DMS53 treated with DMSO at 0.1 percent for 48 hours (cell line): ENCODE results near the gene NCR2.

ENCODE experiments used
- DNase-seq: peaks from one replicate; lab custom pipeline; 2025; ENCODE audit not compliant: unreplicated experiment; lab: John Stamatoyannopoulos, UW

The NCR2 gene

GRCh38 chr6:41396335-41396734 is 60.9 kb downstream of the NCR2 start:
- no peak for DNase-seq

GRCh38 chr6:41399424-41399823 is 64.0 kb downstream of the NCR2 start:
- DNase-seq = no peak
